Bone marrow (tissue), 2 donors: Measurements from ENCODE around the gene CDV3.
"Not testable (repeated sequence)": the region's sequence is repeated elsewhere in the genome, so short reads cannot be mapped to it uniquely, and the experiment has no call there.

Experiments used
- DNase-seq, 2 donors: peaks; one replicate each; lab custom pipeline; 2025; lab: John Stamatoyannopoulos, UW

Gene CDV3, protein sequence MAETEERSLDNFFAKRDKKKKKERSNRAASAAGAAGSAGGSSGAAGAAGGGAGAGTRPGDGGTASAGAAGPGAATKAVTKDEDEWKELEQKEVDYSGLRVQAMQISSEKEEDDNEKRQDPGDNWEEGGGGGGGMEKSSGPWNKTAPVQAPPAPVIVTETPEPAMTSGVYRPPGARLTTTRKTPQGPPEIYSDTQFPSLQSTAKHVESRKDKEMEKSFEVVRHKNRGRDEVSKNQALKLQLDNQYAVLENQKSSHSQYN

DNA sequence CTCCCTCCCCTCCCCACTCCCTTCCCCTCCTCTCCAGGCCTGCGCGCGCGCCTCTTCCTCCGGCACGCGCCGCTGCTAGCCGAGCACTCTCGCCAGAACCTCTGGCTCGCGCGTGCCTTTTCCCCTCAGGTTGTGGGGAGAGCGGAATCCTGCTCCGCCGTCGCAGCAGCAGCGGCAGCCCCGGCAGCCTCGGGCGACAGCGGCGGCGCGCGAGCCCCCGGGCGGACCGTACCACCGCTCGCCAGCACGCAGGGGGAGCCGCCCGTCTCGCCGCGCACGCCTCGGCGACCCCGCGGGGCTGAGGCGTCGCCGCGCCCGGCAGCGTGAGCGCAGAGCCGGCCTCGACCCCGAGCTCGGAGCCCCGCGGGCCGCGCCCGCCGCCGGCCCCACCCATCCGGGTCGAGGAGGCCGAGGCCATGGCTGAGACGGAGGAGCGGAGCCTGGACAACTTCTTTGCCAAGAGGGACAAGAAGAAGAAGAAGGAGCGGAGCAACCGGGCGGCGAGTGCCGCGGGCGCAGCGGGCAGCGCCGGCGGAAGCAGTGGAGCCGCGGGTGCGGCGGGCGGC lies at the start of gene CDV3:
Gene CDV3 (plus strand): TSS at position 58 of the 566 bp plus-strand sequence. CDS start 359 bp downstream, at position 417.
- DNase-seq = no peak

DNA sequence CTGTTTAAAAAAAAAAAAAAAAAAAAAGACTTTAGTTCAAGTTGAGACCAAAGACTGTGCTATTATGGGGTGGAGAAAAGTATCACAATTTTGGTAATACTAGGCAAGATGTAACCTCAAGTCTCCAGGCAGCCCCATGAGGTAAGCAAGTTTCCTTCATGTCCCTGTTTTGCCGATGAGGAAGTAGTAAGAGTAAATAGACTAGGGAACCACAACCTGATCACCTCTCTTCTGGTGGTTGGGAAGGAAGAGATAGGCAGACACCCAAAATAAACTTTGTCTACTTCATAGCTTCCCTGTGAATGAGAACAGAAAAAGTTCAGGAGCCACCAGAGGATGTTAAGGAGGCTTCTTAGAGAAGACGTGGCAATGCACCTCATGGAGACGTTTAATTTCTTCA lies 49.7 kb upstream of the CDV3 start:
- DNase-seq = not testable (repeated sequence)

DNA sequence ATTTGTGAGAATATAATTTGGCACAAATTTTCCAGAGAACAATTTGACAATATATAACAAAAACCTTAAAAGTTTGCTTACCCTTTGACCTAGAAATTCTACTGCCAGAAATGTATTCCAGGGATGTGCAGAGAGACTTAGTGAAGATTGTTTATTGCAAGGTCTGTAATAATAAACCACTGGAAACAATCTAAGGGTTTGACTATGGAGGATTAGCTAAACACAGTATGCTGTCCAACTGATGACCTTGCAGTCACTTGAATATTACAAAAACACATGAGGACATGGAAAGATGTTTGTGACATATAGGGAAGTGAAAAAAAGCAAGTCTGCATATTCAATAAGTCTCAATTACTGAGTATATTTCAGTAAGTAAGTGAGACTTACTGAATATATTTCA lies 48.1 kb upstream of the CDV3 start:
- no peak for DNase-seq

- no peak for DNase-seq
Observed at GRCh38 chr3:133527081-133527715, 46.3 kb upstream of the CDV3 start.

- DNase-seq = no peak
Observed at GRCh38 chr3:133529809-133530208, 43.7 kb upstream of the CDV3 start.

GRCh38 chr3:133531981-133532380 lies 41.5 kb upstream of the CDV3 start:
- no peak for DNase-seq

DNA sequence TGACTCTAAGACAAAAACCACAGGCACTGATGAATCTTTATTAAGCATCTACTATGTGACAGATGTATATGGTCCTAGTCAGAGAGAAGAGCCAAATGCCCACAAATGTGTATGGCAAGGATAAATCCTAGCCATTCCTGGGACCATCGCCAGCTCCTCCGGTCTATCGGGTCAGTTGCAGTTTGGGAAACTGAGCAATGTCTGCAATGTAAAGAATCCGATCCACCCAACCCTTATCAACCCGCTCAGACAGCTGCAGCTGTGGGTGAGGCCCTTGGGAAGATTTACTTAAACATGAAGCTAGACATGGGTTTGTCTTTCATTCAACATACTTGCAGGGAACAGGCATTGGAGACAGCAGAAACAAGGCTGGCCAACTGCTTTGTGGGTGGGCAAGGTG lies 40.5 kb upstream of the CDV3 start:
- DNase-seq = no peak

- no peak for DNase-seq
Observed at GRCh38 chr3:133535971-133536881, 37.3 kb upstream of the CDV3 start.

DNA sequence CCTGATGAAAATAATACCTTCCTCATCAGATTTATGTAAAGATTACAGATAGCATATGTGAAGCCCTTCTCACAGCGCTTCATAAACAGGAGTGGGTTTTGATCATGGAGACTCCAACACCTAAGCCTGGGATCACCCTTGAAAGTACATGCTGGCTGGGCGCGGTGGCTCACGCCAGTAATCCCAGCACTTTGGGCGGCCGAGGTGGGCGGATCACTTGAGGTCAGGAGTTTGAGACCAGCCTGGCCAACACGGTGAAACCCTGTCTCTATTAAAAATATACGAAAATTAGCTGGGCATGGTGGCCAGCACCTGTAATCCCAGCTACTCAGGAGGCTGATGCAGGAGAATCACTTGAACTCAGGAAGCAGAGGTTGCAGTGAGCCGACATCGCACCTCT lies 36.4 kb upstream of the CDV3 start:
- not testable (repeated sequence) for DNase-seq

DNA sequence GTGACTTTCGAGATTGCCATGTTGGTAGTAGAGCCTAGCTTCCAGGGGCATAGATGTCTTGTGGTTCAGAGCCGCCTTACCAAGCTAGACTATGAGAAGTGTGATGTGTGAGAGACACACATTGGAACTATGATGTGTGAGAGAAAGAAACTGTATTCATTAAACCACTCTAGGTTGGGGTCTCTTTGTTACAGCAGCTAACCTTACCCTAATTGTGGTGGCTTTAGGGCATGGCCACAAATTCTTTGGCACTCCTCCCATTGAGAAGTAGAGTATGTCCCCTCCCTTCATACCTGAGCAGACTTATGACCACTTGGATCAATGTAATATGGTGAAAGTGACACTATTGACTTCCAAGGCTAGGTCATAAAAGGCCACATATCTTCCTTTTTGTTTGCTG lies 35.3 kb upstream of the CDV3 start:
- no peak for DNase-seq

- no peak for DNase-seq
Observed at GRCh38 chr3:133540896-133541674, 32.4 kb upstream of the CDV3 start.

GRCh38 chr3:133542871-133543270 lies 30.6 kb upstream of the CDV3 start:
- no peak for DNase-seq

DNA sequence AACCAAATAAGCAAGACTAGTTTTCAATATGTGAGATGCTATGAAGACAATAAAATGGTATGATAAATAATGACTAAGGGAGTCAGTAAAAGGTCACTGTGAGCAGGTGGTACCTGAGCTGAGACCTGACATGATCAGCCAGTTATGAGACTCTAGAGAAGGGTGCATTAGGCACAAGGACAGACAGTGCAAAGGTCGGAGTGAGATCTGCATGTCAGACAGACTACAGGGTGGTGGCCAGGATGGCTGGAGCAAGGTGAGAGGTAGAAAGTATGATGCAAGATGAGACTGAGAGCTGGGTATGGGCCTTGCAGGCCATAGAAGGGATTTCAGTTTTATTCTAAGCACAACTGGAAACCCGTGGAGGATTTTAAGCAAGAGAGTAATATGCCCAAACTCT lies 28.5 kb upstream of the CDV3 start:
- DNase-seq = not testable (repeated sequence)

DNA sequence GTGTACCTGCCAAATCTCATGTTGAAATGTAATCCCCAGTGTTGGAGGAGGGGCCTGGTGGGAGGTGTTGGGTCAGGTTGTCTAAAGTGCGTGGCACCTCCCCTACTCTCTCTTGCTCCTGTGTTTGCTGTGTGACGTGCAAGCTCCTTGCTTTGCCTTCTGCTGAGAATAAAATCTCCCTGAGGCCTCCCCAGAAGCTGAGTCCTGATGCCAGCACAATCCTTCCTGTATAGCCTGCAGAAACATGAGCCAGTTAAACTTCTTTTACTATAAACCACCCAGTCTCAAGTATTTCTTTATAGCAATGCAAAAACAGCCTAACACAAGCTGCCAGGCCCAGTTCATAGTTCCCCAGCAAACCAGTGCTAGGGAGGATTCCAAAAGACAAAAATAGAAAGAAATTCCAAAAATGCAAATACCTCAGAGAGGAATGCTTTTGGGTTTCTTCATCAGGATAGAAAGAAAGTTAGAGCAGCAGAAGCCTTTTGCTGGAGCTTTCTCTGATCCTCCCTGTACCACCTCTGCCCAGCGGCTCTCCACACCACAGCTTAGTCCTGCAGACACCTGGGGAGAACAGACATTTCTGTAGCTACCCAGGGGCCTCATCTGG lies 25.9 kb upstream of the CDV3 start:
- no peak for DNase-seq

GRCh38 chr3:133548090-133548489 lies 25.4 kb upstream of the CDV3 start:
- DNase-seq = no peak

GRCh38 chr3:133549565-133549964 lies 23.9 kb upstream of the CDV3 start:
- DNase-seq = no peak

DNA sequence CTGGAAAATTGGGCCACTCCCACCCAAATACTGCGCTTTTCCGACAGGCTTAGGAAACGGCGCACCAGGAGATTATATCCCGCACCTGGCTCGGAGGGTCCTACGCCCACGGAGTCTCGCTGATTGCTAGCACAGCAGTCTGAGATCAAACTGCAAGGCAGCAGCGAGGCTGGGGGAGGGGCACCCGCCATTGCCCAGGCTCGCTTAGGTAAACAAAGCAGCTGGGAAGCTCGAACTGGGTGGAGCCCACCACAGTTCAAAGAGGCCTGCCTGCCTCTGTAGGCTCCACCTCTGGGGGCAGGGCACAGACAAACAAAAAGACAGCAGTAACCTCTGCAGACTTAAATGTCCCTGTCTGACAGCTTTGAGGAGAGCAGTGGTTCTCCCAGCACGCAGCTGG lies 21.9 kb upstream of the CDV3 start:
- DNase-seq = not testable (repeated sequence)

DNA sequence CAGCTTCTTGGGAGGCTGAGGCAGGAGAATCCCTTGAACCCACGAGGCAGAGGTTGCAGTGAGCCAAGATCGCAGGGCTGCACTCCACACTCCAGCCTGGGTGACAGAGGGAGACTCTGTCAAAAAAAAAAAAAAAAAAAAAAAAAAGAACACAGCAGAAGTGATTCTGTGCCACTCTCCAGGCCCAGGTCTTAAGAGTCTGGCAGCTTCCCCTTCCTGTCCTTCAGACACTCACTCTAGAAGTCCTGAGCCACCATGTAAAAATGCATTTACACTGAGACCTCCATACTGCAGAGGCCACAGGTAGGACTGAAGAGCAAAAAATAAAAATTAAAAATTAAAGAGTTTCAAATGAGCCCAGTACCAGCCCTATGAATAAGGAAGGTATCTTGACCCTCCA lies 11.8 kb upstream of the CDV3 start:
- DNase-seq = no peak

DNA sequence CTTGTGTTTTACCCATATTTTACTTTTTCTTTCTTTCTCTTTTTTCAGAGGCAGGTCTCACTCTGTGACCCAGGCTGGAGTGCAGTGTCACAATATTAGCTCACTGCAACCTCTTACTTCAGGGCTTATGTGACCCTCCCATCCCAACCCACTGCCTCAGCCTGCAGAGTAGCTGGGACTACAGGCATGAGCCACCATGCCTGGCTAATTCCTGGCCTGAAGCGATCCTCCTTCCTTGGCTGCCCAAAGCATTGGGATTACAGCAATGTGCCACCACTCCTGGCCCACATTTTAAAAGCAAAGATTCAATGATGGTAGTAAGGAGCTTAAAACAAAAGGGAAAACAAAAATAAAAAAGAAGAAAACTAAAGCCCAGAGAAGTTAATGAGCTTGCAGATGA lies 11.1 kb upstream of the CDV3 start:
- DNase-seq = no peak

- no peak for DNase-seq
Observed at GRCh38 chr3:133563186-133563591, 10.3 kb upstream of the CDV3 start.

GRCh38 chr3:133563816-133564215 lies 9.7 kb upstream of the CDV3 start:
- no peak for DNase-seq
